Calu3 (cell line): ENCODE measurements around the gene SMCO2. TPM values are rescaled to one million over a fixed set of nuclear protein-coding genes. Genes with fewer than 3 reads are reported as not detected.

Experiments used
- total RNA-seq: library from RNA; stranded (reverse); gene quantifications from 2 replicates; pipeline ENCODE4 v1.2.3, GENCODE V29; 2022

SMCO2 gene
- total RNA-seq, 1 experiment from 2014 or later, result 1.6 TPM

Other genes with a start within 250 kb of the SMCO2 start
- 24.6 and 30.3 TPM in 2 replicates for gene STK38L, start 202.4 kb upstream of the SMCO2 start, total RNA-seq
- gene BMAL2, start 113.9 kb upstream of the SMCO2 start, total RNA-seq, result 68.2 and 71.2 TPM in 2 replicates
- 58.7 and 64.8 TPM in 2 replicates for gene PPFIBP1, start 77.5 kb downstream of the SMCO2 start, total RNA-seq
- 0.78 and 0.83 TPM in 2 replicates for gene REP15, start 249.7 kb downstream of the SMCO2 start, total RNA-seq